ENCODE results near the gene TM2D1. TPM values are rescaled to one million over a fixed set of nuclear protein-coding genes. Genes with fewer than 3 reads are reported as not detected.

The TM2D1 gene
- total and polyA plus RNA-seq, 9 of the 15 experiments (the other 6 are each of a cell fraction or from before 2014, with no cell fraction given) = 24.5 to 65.2 (median 47.7) TPM

DNA sequence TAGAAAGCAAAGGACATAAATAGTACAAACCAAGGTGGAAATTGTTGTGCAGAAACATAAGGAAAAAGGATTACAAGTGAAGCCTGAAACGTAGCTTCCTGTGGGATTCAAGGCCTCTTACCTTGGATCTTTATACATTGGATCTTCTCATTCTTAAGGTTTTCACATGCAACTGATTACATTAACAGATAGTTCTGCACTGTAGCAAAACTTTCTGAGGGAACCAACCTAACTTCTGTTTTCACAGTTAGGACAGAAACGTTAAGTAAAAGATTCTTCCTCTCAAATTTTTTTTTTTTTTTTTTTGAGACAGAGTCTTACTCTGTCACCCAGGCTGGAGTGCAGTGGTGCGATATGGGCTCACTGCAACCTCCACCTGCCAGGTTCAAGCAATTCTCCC lies 7.8 kb upstream of the TM2D1 start (continued):
- TF ChIP-seq, protein P1, sequence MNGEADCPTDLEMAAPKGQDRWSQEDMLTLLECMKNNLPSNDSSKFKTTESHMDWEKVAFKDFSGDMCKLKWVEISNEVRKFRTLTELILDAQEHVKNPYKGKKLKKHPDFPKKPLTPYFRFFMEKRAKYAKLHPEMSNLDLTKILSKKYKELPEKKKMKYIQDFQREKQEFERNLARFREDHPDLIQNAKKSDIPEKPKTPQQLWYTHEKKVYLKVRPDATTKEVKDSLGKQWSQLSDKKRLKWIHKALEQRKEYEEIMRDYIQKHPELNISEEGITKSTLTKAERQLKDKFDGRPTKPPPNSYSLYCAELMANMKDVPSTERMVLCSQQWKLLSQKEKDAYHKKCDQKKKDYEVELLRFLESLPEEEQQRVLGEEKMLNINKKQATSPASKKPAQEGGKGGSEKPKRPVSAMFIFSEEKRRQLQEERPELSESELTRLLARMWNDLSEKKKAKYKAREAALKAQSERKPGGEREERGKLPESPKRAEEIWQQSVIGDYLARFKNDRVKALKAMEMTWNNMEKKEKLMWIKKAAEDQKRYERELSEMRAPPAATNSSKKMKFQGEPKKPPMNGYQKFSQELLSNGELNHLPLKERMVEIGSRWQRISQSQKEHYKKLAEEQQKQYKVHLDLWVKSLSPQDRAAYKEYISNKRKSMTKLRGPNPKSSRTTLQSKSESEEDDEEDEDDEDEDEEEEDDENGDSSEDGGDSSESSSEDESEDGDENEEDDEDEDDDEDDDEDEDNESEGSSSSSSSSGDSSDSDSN (IDR thresholded peaks at IDR 0.05; ENCODE audit: borderline replicate concordance in 1 of 2, low read depth in 2 of 2, low read length in 2 of 2) = no peak
- no peak for TF ChIP-seq U2AF1 (optimal IDR thresholded peaks at IDR 0.05; ENCODE audit: low read depth, low read length)
- TF ChIP-seq SRSF7 (optimal IDR thresholded peaks at IDR 0.05; ENCODE audit: low read depth, low read length) = no peak
- TF ChIP-seq CREBBP (IDR thresholded peaks at IDR 0.05; ENCODE audit: low read depth, low read length) = no peak
- TF ChIP-seq, protein P2, sequence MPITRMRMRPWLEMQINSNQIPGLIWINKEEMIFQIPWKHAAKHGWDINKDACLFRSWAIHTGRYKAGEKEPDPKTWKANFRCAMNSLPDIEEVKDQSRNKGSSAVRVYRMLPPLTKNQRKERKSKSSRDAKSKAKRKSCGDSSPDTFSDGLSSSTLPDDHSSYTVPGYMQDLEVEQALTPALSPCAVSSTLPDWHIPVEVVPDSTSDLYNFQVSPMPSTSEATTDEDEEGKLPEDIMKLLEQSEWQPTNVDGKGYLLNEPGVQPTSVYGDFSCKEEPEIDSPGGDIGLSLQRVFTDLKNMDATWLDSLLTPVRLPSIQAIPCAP (CRISPR knock-in tag; IDR thresholded peaks at IDR 0.05; ENCODE audit: borderline replicate concordance) = no peak
- TF ChIP-seq CBFA2T2 (conservative IDR thresholded peaks at IDR 0.05) = no peak
- TF ChIP-seq, protein P3, sequence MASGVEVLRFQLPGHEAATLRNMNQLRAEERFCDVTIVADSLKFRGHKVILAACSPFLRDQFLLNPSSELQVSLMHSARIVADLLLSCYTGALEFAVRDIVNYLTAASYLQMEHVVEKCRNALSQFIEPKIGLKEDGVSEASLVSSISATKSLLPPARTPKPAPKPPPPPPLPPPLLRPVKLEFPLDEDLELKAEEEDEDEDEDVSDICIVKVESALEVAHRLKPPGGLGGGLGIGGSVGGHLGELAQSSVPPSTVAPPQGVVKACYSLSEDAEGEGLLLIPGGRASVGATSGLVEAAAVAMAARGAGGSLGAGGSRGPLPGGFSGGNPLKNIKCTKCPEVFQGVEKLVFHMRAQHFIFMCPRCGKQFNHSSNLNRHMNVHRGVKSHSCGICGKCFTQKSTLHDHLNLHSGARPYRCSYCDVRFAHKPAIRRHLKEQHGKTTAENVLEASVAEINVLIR (CRISPR knock-in tag; IDR thresholded peaks at IDR 0.05) = no peak
- no peak for TF ChIP-seq SP2 (IDR thresholded peaks at IDR 0.05; ENCODE audit: extremely low read depth, low read depth, low read length, poor library complexity, severe bottlenecking)
- TF ChIP-seq, protein P4, sequence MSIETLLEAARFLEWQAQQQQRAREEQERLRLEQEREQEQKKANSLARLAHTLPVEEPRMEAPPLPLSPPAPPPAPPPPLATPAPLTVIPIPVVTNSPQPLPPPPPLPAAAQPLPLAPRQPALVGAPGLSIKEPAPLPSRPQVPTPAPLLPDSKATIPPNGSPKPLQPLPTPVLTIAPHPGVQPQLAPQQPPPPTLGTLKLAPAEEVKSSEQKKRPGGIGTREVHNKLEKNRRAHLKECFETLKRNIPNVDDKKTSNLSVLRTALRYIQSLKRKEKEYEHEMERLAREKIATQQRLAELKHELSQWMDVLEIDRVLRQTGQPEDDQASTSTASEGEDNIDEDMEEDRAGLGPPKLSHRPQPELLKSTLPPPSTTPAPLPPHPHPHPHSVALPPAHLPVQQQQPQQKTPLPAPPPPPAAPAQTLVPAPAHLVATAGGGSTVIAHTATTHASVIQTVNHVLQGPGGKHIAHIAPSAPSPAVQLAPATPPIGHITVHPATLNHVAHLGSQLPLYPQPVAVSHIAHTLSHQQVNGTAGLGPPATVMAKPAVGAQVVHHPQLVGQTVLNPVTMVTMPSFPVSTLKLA (conservative IDR thresholded peaks at IDR 0.05) = no peak
- TF ChIP-seq HES1 (IDR thresholded peaks at IDR 0.05; ENCODE audit: low read depth) = no peak
- TF ChIP-seq, protein P5, sequence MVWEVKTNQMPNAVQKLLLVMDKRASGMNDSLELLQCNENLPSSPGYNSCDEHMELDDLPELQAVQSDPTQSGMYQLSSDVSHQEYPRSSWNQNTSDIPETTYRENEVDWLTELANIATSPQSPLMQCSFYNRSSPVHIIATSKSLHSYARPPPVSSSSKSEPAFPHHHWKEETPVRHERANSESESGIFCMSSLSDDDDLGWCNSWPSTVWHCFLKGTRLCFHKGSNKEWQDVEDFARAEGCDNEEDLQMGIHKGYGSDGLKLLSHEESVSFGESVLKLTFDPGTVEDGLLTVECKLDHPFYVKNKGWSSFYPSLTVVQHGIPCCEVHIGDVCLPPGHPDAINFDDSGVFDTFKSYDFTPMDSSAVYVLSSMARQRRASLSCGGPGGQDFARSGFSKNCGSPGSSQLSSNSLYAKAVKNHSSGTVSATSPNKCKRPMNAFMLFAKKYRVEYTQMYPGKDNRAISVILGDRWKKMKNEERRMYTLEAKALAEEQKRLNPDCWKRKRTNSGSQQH (CRISPR knock-in tag; IDR thresholded peaks at IDR 0.05) = no peak

All from K562 (cell line).